Suprapubic skin (tissue), 3 donors: ENCODE results near the gene ABCB1.

Source experiments
- POLR2AphosphoS5 ChIP-seq, 3 donors: sonication (generic); formaldehyde crosslinking; IDR thresholded peaks; one replicate each; pipeline ENCODE4 v1.6.1; 2017; ENCODE audit warnings: antibody characterized with exemption in 3 of 3
- TF ChIP-seq, protein P1 (sequence below), 2 donors: fragments of 200-600 bp in 1 of 2; fragments of 450-650 bp in 1 of 2; sonication (generic) in 1 of 2; IDR thresholded peaks; one replicate each; pipeline ENCODE4 v1.5.1; 2016 to 2019; ENCODE audit warnings: antibody characterized with exemption in 2 of 2, mild to moderate bottlenecking in 1 of 2, moderate library complexity in 1 of 2

DNA sequence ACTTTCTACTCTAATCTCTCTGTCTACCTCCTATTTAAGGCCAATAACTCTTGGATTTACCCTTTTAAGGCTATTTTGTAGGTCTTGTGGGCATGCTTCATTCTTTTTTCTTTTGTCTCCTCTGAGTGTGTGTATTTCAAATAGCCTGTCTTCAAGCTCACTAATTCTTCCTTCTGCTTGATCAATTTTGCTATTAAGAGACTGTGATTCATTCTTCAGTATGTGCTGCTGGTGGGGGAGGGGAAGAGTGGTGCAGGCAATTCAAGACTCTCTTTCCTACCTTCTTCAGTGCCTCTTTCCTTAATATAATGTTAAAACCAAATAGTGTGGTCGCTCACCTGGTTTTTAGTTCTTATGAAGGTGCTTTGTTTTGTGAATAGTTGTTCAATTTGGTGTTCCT, 20.0 kb downstream of the ABCB1 start:
- TF ChIP-seq, protein P1, sequence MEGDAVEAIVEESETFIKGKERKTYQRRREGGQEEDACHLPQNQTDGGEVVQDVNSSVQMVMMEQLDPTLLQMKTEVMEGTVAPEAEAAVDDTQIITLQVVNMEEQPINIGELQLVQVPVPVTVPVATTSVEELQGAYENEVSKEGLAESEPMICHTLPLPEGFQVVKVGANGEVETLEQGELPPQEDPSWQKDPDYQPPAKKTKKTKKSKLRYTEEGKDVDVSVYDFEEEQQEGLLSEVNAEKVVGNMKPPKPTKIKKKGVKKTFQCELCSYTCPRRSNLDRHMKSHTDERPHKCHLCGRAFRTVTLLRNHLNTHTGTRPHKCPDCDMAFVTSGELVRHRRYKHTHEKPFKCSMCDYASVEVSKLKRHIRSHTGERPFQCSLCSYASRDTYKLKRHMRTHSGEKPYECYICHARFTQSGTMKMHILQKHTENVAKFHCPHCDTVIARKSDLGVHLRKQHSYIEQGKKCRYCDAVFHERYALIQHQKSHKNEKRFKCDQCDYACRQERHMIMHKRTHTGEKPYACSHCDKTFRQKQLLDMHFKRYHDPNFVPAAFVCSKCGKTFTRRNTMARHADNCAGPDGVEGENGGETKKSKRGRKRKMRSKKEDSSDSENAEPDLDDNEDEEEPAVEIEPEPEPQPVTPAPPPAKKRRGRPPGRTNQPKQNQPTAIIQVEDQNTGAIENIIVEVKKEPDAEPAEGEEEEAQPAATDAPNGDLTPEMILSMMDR (IDR thresholded peaks at IDR 0.05) = no peak
- no peak for TF ChIP-seq POLR2AphosphoS5 (IDR thresholded peaks at IDR 0.05)
